Dedifferentiated amniotic fluid mesenchymal stem cell (primary cell): ENCODE measurements around the gene CCNE1.

Experiments used
- DNase-seq: peaks from one replicate; pipeline ENCODE4 v3.0.0-alpha.2; 2016; ENCODE audit errors: extremely low spot score

CCNE1 gene

DNA sequence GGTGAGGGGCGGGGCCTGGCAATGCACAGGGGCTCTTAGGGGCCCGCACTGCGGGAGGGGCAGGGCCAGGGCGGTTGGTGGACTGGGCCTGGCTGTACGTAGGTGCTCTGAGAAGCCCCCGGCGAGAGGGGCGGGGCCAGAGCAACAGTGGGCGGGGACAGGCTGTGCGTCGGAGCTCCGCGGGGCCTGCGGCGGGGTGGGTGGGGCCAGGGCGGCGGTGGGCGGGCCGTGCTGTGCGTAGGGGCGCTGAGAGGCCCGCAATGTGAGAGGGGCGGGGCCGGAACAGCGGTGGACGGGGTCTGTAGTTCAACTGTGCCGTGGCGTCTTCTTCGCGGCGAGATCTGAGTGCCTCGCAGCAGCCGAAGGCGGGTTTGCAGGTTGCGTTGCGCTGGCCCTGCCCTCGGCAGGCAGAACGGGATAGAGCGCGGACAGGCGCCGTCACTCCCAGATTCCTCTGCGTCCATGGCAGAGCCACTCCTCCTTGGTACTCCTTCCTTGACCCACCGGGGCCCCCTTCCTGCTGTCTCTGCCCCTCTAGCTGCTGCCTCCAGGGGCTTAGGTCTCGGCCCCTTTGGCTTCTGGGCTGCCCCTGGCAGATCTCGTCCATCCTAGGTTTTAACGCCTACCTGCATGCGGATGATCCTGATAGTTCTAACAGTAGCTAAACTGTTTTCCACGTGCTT, 33.2 kb downstream of the CCNE1 start:
- DNase-seq = peak; percentile 65

DNA sequence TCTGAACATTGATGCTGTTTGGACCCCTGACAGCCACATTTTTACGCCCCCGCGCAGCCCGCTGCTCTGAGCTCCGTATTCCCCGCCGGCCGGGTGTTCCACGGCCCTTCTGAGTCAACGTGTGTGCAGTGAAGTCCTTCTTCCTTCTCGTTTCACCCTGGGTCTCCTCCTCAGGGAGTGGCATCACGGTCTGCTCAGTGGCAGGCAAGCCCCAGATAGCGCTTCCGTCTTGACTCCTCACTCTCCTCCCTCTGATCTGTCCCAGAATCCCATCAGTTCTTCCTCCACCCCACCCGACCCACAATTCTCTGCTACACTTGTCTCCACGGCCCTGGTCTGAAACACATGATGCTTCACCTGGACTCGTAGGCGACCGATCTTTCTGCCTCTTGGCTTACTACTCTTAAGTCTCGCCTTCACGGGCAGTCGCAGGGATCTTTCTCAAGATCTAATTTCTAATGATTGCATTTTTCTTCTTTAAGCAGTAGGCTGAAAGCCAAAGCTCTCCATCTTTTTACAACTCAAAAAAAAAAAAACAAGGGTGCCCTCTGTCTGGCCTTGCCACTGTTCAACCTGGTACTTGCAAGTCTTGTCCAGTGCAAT, 33.9 kb downstream of the CCNE1 start:
- DNase-seq = no peak

- no peak for DNase-seq
Measured at GRCh38 chr19:29849208-29849607, 37.4 kb downstream of the CCNE1 start.

DNA sequence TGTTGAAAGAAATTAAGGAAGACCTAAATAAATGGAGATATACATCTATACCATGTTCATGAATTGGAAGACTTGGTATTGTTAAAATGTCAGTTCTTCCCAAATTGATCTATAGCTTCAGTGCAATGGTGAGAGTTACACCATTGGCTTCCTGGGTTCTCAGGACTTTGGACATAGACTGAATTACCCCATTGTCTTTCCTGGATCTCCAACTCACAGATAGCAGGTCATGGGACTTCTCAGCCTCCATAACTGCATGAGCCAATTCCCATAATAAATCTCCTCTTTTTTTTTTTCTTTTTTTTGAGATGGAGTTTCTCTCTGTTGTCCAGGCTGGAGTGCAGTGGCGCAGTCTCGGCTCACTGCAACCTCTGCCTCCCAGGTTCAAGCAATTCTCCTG, 38.7 kb downstream of the CCNE1 start:
- DNase-seq = no peak

- DNase-seq = no peak
Measured at GRCh38 chr19:29851769-29852521, 40.2 kb downstream of the CCNE1 start.

GRCh38 chr19:29854033-29854432, 42.2 kb downstream of the CCNE1 start:
- DNase-seq = no peak

DNA sequence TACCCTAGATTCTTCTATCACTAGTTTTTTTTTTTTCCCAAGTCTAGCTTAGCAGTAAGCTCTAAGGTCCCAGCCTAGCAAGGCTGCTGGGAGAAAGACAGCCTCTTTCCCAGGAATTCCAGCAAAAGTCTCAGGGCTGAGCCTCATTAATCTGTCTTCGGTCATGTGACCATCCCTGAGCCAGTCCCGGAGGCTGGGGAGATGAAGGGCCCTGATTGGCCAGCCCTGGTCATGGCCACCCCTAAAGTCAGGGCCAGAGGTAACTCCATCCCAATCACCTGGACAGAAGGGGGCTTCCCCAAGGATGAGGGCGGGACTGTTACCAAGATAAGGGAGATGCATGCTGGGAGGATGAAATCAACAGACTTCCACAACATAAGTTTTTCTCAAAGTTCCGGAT, 43.3 kb downstream of the CCNE1 start:
- no peak for DNase-seq

DNA sequence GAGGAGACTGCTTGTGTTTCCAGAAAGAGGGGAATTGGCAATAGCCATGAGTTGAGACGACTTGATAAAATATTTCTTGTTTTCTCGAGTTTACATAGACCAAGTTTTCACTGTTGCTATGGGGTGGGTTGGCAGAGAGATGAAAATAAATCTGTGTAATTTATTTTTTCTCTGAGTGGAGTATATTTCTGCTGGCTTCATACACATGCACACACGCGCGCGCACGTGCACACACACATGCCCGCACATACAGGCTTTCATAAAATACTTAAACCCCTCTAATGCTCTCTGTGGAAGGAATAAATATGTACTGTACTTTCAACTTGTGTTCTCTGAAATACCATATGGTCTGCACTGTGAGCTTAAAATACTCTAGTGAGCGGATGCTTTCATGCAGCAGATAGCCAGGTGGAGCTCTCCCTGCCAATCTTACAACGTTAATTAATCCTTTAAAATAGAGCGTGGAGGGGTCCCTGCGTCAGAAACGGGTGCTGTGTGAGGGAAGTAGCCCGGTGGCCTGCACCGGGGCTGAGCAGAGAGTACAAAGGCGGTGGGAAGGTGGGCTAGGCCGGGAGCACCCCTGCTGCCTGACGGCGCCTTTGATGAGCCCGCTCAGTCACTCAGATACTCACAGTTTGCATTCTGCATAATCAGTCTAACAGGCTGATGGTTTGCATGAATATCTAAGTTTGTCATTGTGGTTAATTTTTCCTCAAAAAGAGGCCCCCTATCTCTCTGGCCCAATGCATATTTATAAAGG, 44.1 kb downstream of the CCNE1 start:
- DNase-seq = no peak

DNA sequence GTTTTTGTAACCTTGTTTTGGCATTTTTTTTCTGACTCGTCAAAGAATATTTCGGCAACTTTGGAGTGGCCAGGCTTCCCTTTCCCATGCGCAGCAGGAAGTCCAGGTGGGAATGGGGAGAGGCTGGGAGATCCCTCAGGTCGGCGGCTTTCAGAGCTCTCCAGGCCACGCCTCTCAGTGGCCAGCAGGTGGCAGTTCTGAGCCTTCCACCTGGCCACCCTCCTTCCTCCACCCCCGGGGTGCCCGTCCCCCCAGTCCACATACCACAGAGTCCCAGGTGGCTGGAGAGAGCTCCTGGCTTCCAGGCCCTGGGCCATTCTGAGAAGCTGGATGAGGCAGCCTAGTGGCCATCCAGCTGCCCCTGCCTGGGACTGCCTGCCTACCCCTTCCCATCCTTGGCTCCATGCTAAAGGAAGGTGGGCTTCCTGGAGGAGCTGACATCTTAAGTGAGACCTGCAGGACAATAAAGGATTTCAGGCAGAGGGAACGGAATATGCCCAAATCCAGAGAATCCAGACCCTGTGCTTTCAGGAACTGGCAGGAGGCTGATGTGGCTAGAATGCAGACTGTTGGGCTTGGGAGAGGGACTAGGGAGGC, 46.3 kb downstream of the CCNE1 start:
- DNase-seq = no peak

- no peak for DNase-seq
Measured at GRCh38 chr19:29858621-29859020, 46.8 kb downstream of the CCNE1 start.

DNA sequence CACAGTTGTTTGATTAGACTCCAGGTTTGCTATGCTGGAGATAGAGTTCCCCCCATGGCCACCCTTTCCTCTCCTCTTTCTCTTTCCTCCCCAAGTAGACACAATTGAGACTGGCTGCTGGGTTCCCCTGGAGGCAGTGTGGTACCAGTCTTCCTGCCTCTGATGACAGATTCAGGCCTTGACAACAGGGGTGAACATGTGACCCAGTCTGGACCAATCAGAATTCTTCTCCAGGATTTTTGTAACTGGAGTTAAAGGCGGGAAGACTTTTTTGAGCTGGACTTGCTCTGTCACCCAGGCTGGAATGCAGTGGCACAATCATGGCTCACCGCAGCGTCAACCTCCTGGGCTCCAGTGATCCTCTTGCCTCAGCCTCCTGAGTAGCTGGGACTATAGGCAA, 48.7 kb downstream of the CCNE1 start:
- no peak for DNase-seq

DNA sequence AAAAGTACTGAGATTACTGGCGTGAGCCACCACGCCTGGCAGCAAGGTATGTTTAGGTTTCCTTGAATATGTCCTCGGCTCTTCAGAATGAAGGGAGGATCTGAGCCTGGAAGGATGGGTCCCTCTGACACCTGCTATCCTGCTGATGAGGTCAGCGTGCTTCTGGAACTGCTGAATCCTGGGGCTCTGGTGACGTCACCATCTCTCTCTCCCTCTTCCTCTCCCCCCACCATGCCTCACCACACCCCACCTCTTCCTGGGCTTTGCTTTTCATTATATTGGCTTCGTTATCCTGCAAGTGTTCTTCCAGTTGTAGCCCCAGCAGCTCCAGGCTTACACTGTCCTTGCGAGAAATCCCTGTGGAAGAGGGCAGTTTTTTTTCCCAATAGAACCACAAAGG, 49.8 kb downstream of the CCNE1 start:
- no peak for DNase-seq

GRCh38 chr19:29866011-29866410, 54.2 kb downstream of the CCNE1 start:
- no peak for DNase-seq

DNA sequence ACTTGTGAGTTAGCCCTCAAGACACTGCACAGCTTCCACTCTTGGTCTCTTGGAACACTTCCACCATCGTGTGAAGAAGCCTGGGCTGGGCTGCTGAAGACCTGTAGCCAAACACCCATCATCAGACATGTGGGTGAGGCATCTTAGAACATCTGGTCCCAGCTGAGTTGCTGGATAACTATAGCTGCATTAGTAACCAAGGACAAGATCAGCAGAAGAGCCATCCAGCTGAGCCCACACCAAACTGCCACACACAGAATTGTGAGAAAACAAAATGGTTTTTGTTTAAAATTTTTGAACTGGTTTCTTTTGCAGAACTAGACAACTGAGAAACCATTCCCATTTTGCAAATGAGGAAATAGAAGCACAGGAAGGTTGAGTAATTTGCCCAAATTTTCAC, 56.2 kb downstream of the CCNE1 start:
- no peak for DNase-seq

DNA sequence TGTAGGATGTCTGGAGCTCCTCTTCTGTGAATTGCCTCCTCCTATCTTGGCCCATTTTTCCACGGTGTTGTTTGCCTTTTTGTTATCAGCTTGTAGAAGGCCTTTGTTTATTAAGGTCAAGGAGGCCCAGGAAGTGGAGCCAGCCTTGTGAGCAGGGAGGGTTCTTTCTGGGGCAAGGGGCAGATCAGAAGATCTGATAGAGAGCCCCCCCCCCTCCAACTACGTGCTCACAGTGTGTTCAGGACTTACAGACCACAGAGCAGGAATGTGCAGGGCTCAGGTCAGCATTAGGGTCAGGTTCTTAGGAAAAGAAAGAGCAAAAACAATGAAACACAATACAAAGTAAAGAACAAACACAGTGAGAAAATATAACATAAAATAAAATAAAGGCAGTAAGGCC, 59.4 kb downstream of the CCNE1 start:
- no peak for DNase-seq

- no peak for DNase-seq
Measured at GRCh38 chr19:29872224-29872731, 60.5 kb downstream of the CCNE1 start.

DNA sequence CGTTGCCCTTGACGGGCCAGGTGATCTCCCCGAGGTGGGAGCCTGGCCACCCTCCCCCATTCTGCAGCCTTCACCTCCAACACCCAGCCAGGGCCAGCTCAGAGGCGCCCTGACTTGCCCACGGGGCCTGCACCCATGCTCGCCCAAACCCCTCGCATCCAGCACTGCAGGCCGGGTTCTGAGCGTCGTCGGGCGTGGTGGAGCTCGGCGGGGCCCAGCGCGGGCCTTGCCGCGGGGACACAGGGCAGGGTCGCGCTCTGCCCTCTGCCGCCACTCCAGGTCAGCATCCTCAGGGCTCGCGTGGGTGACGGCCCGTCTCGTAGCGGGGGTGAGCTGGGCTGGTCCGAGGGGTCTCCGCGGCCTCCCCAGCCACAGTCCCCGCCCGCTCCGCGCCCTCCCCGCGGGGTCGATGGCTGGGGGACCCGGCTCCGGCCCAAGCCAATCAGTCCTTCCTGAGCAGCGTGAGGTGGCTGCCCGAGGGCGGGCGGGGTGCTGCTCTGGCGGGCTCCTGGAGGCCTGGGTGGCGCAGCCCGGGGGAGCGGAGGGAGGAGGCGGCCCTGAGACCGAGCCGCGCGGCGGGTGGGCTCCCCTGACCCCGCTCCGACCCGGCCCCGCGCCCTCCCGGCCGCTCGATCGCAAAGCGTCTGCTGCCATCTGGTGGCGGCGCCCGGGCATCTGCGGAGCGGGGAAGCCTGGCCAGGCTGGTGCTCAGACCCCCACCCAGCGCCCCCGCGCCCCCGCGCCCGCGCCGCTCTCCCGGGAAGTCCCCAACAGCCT, 61.4 kb downstream of the CCNE1 start:
- DNase-seq = peak; percentile 31
